PC-3 (cell line): ENCODE results near the gene UNC13C.
"Not testable (repeated sequence)": the region's sequence is repeated elsewhere in the genome, so short reads cannot be mapped to it uniquely, and the experiment has no call there.

Experiments used
- CTCF ChIP-seq: fragments of 300-600 bp; sonication (generic); conservative IDR thresholded peaks from 2 replicates; pipeline ENCODE4 v1.5.1; 2017; ENCODE audit warnings: antibody characterized with exemption, low read depth, mild to moderate bottlenecking, low read length
- EZH2phosphoT487 ChIP-seq: fragments of 300-600 bp; sonication (generic); IDR thresholded peaks from 2 replicates; pipeline ENCODE4 v1.6.1; 2018; ENCODE audit warnings: mild to moderate bottlenecking, antibody characterized with exemption, low read length, borderline replicate concordance

DNA sequence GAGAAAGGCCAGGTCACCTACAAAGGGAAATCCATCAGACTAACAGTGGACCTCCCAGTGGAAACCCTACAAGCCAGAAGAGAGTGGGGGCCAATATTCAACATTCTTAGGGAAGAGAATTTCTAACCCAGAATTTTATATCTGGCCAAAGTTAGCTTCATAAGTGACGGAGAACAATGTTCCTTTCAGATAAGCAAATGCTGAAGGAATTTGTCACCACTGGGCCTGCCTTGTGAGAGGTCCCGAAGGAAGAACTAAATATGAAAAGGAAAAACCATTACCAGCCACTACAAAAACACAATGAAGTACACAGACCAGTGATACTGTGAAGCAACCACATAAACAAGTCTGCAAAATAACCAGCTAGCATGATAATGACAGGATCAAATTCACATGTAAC lies 40.6 kb upstream of the UNC13C start:
- TF ChIP-seq CTCF, EZH2phosphoT487: not testable (repeated sequence)
